Vagina (tissue), 2 donors: ENCODE data around the gene RPS19BP1. TPM values are rescaled to one million over a fixed set of nuclear protein-coding genes. Genes with fewer than 3 reads are reported as not detected.
A peak's percentile ranks its signal among the peaks of the same experiment; 100 is the strongest.

Experiments used
- DNase-seq, 2 donors: peaks; one replicate each; pipeline ENCODE4 v3.0.0-alpha.2; 2017; ENCODE audit errors: extremely low spot score in 2 of 2
- H3K27ac ChIP-seq: fragments of 200-600 bp; sonication (generic); one replicate; pipeline ENCODE4 v1.5.1; 2019
- H3K27me3 ChIP-seq: fragments of 200-600 bp; sonication (generic); one replicate; pipeline ENCODE4 v1.5.1; 2019
- H3K36me3 ChIP-seq, 2 donors: fragments of 200-600 bp; sonication (generic); one replicate each; pipeline ENCODE4 v1.5.1; 2017 to 2019
- H3K4me1 ChIP-seq: fragments of 200-600 bp; sonication (generic); one replicate; pipeline ENCODE4 v1.5.1; 2019
- H3K4me3 ChIP-seq, 2 donors: fragments of 200-600 bp; sonication (generic); 1 replicate in 1 of 2; 2 replicates in 1 of 2; pipeline ENCODE4 v1.5.1; 2016 to 2019
- H3K9me3 ChIP-seq: fragments of 200-600 bp; sonication (generic); one replicate; pipeline ENCODE4 v1.5.1; 2019
- POLR2A ChIP-seq, 2 donors: fragments of 450-650 bp; IDR thresholded peaks; one replicate each; pipeline ENCODE4 v1.6.1; 2017; ENCODE audit warnings: antibody characterized with exemption in 2 of 2, mild to moderate bottlenecking in 2 of 2, moderate library complexity in 2 of 2
- POLR2AphosphoS5 ChIP-seq, 2 donors: sonication (generic); formaldehyde crosslinking; IDR thresholded peaks; one replicate each; pipeline ENCODE4 v1.9.0; 2017; ENCODE audit warnings: antibody characterized with exemption in 2 of 2, mild to moderate bottlenecking in 2 of 2, low read depth in 1 of 2; ENCODE audit not compliant: insufficient read depth in 1 of 2
- intact Hi-C: fragments of 100-400 bp; cut with DNase I; formaldehyde crosslinking; loops from one replicate; pipeline ENCODE4 v1.15.1; 2023
- total RNA-seq: library from RNA; depleted of rRNA; stranded (reverse); fragments of >200 nt; gene quantifications from one replicate; pipeline ENCODE4 v1.2.3, GENCODE V29; 2016
- TF ChIP-seq, protein P1 (sequence below), 3 experiments: fragments of 450-650 bp in 2 of 3; fragments of 200-600 bp in 1 of 3; sonication (generic) in 1 of 3; IDR thresholded peaks; one replicate each; pipeline ENCODE4 v1.5.1; 2017 to 2019; ENCODE audit warnings: antibody characterized with exemption in 3 of 3, mild to moderate bottlenecking in 2 of 3, moderate library complexity in 2 of 3

The RPS19BP1 gene
- total RNA-seq, 1 donor from 2014 or later: 107 TPM

DNA sequence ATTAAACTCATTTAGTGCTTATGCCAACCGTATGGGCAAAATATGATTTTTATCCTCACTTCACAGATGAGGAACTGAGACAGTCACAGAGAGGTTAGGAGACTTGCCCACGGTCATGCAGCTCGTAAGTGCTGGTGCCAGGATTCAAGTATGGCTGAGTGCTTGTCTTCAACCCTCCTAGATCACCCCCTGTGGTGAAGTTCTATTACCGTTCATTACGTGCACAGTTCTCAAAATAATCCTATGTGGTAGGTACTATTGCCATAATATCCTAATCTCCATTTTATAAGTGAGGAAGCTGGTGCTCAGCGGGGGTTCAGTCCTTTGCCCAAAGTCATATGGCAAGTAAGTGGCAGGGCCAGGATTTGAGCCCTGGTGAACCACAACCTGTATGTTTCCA, 28.9 kb downstream of the RPS19BP1 start:
- peaks cover 33% of the 10 kb centered on the region for H3K4me1 ChIP-seq
- TF ChIP-seq POLR2A (IDR thresholded peaks at IDR 0.05): no peak
- TF ChIP-seq, protein P1, sequence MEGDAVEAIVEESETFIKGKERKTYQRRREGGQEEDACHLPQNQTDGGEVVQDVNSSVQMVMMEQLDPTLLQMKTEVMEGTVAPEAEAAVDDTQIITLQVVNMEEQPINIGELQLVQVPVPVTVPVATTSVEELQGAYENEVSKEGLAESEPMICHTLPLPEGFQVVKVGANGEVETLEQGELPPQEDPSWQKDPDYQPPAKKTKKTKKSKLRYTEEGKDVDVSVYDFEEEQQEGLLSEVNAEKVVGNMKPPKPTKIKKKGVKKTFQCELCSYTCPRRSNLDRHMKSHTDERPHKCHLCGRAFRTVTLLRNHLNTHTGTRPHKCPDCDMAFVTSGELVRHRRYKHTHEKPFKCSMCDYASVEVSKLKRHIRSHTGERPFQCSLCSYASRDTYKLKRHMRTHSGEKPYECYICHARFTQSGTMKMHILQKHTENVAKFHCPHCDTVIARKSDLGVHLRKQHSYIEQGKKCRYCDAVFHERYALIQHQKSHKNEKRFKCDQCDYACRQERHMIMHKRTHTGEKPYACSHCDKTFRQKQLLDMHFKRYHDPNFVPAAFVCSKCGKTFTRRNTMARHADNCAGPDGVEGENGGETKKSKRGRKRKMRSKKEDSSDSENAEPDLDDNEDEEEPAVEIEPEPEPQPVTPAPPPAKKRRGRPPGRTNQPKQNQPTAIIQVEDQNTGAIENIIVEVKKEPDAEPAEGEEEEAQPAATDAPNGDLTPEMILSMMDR (IDR thresholded peaks at IDR 0.05): no peak
- no peak for TF ChIP-seq POLR2AphosphoS5 (IDR thresholded peaks at IDR 0.05; ENCODE audit: insufficient read depth in 1 of 2, low read depth in 1 of 2)
- H3K9me3 ChIP-seq: no peaks in the 10 kb centered on the region
- DNase-seq: no peak
- peaks cover 0 to 35% of the 10 kb centered on the region in 2 donors for H3K36me3 ChIP-seq
- H3K27ac ChIP-seq: no peak overlapping the region
- intact Hi-C loops: no loop called here
- H3K4me3 ChIP-seq: peak overlapping the region; percentile 57 to 73
- H3K27me3 ChIP-seq: no peaks in the 10 kb centered on the region

DNA sequence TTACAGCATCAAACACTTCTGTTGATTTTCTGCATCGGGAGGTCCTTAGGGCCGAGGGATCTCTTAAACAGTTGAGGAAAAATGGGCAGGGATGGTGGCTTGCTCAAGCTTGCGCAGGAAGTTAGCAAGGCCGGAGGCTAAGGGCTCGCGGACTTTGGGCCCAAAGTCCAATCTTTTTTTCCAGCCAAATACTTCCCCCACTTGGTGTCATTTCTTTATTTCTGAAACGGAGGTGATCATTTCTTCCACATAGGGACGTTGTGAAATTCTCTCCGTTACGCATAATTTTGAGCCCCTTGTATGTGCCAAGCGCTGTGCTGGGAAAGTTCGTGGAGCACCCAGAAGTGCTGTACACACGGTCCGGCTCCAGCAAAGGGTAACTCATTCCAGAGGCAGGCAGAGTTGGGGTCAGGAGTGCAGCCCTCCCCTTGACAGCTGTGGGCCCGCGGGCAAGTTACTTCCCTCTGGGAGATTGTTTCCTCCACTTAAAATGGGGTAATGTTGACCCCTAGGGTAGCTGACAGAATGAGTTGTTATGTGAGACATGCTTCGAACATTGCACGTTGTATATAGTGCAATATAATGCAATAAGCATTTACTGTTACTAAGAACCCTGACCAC, 29.6 kb downstream of the RPS19BP1 start:
- intact Hi-C loops: no loop called here
- Histone ChIP-seq H3K4me1 (peaks cover 33% of the 10 kb centered on the region), H3K27ac (peak overlapping the region; percentile 83), H3K4me3 (peak overlapping the region; percentile 57 to 73), H3K9me3 (no peaks in the 10 kb centered on the region), H3K36me3 (peaks cover 0 to 28% of the 10 kb centered on the region in 2 donors), H3K27me3 (no peaks in the 10 kb centered on the region)
- no peak for DNase-seq
- TF ChIP-seq POLR2A (IDR thresholded peaks at IDR 0.05) (no peak), POLR2AphosphoS5 (IDR thresholded peaks at IDR 0.05; ENCODE audit: insufficient read depth in 1 of 2, low read depth in 1 of 2) (no peak)
- TF ChIP-seq, protein P1 (IDR thresholded peaks at IDR 0.05): no peak

DNA sequence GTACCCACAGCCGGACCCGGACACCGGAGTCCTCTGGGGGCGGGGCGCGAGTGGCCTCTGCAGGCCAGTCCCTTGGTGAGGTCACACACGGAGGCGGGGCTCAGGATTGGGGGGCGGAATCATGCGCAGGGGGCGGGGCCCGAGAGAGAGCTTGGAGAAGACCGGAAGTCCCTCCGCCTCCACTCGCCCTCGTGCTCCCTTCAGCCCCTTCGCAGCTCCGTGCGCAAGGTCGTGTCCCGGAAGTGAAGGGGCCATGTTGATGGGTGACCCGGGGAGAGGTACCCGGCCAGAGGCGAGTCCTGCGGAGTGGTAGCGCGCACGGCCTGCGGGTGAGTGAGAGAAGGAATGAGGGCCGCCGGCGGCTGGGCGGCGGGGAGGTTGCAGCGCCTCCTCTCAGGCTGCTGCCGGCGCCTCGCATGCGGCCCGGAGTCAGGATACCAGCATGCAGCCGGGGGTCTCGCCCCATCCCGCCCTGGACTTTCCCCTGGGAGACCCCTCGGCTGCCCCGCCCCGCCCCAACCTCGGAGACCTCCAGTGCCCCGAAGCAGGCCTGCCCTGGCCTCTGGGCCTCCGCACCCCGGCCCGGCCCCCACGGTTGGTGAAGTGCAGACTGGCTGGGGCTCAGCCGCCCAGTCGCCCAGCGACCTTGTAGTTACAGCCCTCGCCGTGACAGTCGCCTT, 30.3 kb downstream of the RPS19BP1 start, which contains the start of gene MIEF1:
Gene MIEF1, plus strand, starts transcription at position 182 of the 680 bp plus-strand sequence. CDS start 9,005 bp downstream, outside the sequence.
- peak in 1 of 2 donors; percentile 98 for DNase-seq
- peaks cover 33% of the 10 kb centered on the region for H3K4me1 ChIP-seq
- intact Hi-C loops: no loop called here
- peak within 1 kb of the TSS; percentile 83 for H3K27ac ChIP-seq
- no peaks in the 10 kb centered on the region for H3K9me3 ChIP-seq
- no peaks in the 10 kb centered on the region for H3K27me3 ChIP-seq
- peak within 1 kb of the TSS; percentile 57 to 73 for H3K4me3 ChIP-seq
- H3K36me3 ChIP-seq: peaks cover 0 to 28% of the 10 kb centered on the region in 2 donors
- peak in 1 of 2 donors; percentile 16 for TF ChIP-seq POLR2A (IDR thresholded peaks at IDR 0.05)
- TF ChIP-seq POLR2AphosphoS5 (IDR thresholded peaks at IDR 0.05; ENCODE audit: insufficient read depth in 1 of 2, low read depth in 1 of 2): peak; percentile 85 to 95
- TF ChIP-seq, protein P1 (IDR thresholded peaks at IDR 0.05): no peak

GRCh38 chr22:39501644-39502108, 30.9 kb downstream of the RPS19BP1 start:
- no peak for DNase-seq
- Histone ChIP-seq H3K27ac (peak overlapping the region; percentile 83), H3K4me3 (peak overlapping the region; percentile 57 to 73), H3K4me1 (peaks cover 33% of the 10 kb centered on the region), H3K36me3 (peaks cover 0 to 27% of the 10 kb centered on the region in 2 donors), H3K9me3 (no peaks in the 10 kb centered on the region), H3K27me3 (no peaks in the 10 kb centered on the region)
- no peak for TF ChIP-seq POLR2A (IDR thresholded peaks at IDR 0.05)
- TF ChIP-seq, protein P1 (IDR thresholded peaks at IDR 0.05): no peak
- TF ChIP-seq POLR2AphosphoS5 (IDR thresholded peaks at IDR 0.05; ENCODE audit: insufficient read depth in 1 of 2, low read depth in 1 of 2): no peak
- intact Hi-C loops: no loop called here
